ENCODE measurements around the gene CPM.

DNA sequence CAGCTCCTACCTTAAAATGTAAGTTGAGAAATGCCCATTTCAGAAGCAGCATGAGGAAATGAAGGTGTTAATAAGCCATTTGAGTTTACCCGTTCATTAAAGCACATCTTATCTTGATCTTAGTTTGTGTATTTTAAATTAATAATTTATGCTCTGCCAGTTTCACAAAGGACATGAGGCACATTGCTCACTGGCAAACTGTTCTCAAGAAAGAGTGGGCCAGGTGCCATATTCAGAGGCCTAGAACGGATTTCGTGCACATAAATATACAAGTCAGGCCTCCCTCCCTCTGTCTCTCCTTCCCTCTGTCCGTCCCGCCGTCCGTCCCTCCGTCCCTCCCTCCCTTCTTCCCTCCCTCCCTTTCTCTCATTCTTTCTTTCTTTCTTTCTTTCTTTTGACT is 29.5 kb downstream of the CPM start:
- TF ChIP-seq EZH2 (IDR thresholded peaks at IDR 0.05; ENCODE audit: borderline replicate concordance, low read depth, low read length, severe bottlenecking) (no peak), POLR2AphosphoS5 (IDR thresholded peaks at IDR 0.05; ENCODE audit: insufficient read depth, low read depth, low read length) (no peak), POLR2A (IDR thresholded peaks at IDR 0.05; ENCODE audit: low read depth, low read length) (no peak)
- TF ChIP-seq, protein P1, sequence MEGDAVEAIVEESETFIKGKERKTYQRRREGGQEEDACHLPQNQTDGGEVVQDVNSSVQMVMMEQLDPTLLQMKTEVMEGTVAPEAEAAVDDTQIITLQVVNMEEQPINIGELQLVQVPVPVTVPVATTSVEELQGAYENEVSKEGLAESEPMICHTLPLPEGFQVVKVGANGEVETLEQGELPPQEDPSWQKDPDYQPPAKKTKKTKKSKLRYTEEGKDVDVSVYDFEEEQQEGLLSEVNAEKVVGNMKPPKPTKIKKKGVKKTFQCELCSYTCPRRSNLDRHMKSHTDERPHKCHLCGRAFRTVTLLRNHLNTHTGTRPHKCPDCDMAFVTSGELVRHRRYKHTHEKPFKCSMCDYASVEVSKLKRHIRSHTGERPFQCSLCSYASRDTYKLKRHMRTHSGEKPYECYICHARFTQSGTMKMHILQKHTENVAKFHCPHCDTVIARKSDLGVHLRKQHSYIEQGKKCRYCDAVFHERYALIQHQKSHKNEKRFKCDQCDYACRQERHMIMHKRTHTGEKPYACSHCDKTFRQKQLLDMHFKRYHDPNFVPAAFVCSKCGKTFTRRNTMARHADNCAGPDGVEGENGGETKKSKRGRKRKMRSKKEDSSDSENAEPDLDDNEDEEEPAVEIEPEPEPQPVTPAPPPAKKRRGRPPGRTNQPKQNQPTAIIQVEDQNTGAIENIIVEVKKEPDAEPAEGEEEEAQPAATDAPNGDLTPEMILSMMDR (IDR thresholded peaks at IDR 0.05; ENCODE audit: extremely low read depth in 1 of 2, insufficient read depth in 1 of 2, low read depth in 1 of 2, low read length in 2 of 2) = no peak
